Progenitor cell of endocrine pancreas (in vitro differentiated cells): Measurements from ENCODE around the gene GPR157. TPM values are rescaled to one million over a fixed set of nuclear protein-coding genes. Genes with fewer than 3 reads are reported as not detected.
"Not testable (repeated sequence)": the region's sequence is repeated elsewhere in the genome, so short reads cannot be mapped to it uniquely, and the experiment has no call there.

Source experiments
- DNase-seq: peaks from one replicate; pipeline ENCODE4 v3.0.0; 2021; ENCODE audit warnings: low spot score; ENCODE audit not compliant: unreplicated experiment
- H3K27ac Mint-ChIP-seq: 2 replicates; pipeline ENCODE4 v1.8.0; 2021; ENCODE audit warnings: mild to moderate bottlenecking, moderate library complexity, mixed read lengths
- H3K27me3 Mint-ChIP-seq: 2 replicates; pipeline ENCODE4 v1.8.0; 2021; ENCODE audit warnings: mixed read lengths
- H3K36me3 Mint-ChIP-seq: 2 replicates; pipeline ENCODE4 v1.8.0; 2022; ENCODE audit warnings: mixed read lengths; ENCODE audit not compliant: insufficient read depth
- H3K4me1 Mint-ChIP-seq: 2 replicates; pipeline ENCODE4 v1.8.0; 2021; ENCODE audit warnings: low read depth, mixed read lengths
- H3K4me3 Mint-ChIP-seq: 2 replicates; pipeline ENCODE4 v1.8.0; 2021; ENCODE audit warnings: low read depth, mild to moderate bottlenecking, moderate library complexity, mixed read lengths
- H3K9me3 Mint-ChIP-seq: 2 replicates; pipeline ENCODE4 v1.8.0; 2021; ENCODE audit warnings: low read depth, mixed read lengths
- total RNA-seq: library from RNA; stranded (reverse); gene quantifications from 2 replicates; pipeline ENCODE4 v1.2.1, GENCODE V29; 2021
- TF ChIP-seq, protein P1 (sequence below): fragments of 200-600 bp; sonication (generic); IDR thresholded peaks from one replicate; pipeline ENCODE4 v1.5.0; 2021; ENCODE audit warnings: antibody characterized with exemption, mild to moderate bottlenecking; ENCODE audit not compliant: unreplicated experiment

The GPR157 gene
- total RNA-seq, 1 donor from 2014 or later = 1.1 TPM

GRCh38 chr1:9161342-9161741 lies 32.4 kb upstream of the GPR157 start:
- peak overlapping the region; percentile 95 for H3K27ac Mint-ChIP-seq
- no peak for DNase-seq
- H3K9me3 Mint-ChIP-seq = no peaks in the 10 kb centered on the region
- TF ChIP-seq, protein P1, sequence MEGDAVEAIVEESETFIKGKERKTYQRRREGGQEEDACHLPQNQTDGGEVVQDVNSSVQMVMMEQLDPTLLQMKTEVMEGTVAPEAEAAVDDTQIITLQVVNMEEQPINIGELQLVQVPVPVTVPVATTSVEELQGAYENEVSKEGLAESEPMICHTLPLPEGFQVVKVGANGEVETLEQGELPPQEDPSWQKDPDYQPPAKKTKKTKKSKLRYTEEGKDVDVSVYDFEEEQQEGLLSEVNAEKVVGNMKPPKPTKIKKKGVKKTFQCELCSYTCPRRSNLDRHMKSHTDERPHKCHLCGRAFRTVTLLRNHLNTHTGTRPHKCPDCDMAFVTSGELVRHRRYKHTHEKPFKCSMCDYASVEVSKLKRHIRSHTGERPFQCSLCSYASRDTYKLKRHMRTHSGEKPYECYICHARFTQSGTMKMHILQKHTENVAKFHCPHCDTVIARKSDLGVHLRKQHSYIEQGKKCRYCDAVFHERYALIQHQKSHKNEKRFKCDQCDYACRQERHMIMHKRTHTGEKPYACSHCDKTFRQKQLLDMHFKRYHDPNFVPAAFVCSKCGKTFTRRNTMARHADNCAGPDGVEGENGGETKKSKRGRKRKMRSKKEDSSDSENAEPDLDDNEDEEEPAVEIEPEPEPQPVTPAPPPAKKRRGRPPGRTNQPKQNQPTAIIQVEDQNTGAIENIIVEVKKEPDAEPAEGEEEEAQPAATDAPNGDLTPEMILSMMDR = no peak
- no peak overlapping the region for H3K4me3 Mint-ChIP-seq
- peaks cover 28% of the 10 kb centered on the region for H3K4me1 Mint-ChIP-seq
- H3K27me3 Mint-ChIP-seq = no peaks in the 10 kb centered on the region
- H3K36me3 Mint-ChIP-seq = no peaks in the 10 kb centered on the region

GRCh38 chr1:9160079-9160717 lies 31.3 kb upstream of the GPR157 start:
- Mint-ChIP-seq H3K36me3 (no peaks in the 10 kb centered on the region), H3K27ac (no peak overlapping the region), H3K9me3 (no peaks in the 10 kb centered on the region), H3K27me3 (no peaks in the 10 kb centered on the region), H3K4me3 (no peak overlapping the region), H3K4me1 (peaks cover 28% of the 10 kb centered on the region)
- TF ChIP-seq, protein P1 = no peak
- no peak for DNase-seq

DNA sequence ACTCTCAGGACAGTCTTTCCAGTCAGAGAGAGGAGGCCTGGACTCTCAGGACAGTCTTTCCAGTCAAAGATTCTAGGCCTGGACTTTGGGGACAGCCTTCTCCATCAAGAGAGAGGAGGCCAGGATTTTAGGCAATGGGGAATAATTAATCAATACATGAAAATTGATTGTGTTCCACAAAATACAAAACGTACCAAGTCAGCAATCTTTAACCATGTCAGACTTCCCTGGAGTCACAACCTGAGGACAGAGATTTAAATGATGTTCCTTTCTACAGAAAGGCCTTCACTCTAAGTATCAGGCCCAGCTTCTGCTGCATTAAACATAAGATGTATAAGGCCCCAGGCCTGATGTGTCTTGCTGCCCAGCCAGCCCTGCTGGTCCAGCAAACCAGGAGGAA lies 27.0 kb upstream of the GPR157 start:
- Mint-ChIP-seq H3K4me3 (no peak overlapping the region), H3K9me3 (no peaks in the 10 kb centered on the region), H3K4me1 (no peaks in the 10 kb centered on the region), H3K27me3 (no peaks in the 10 kb centered on the region), H3K27ac (no peak overlapping the region), H3K36me3 (no peaks in the 10 kb centered on the region)
- TF ChIP-seq, protein P1 = no peak
- DNase-seq = no peak

DNA sequence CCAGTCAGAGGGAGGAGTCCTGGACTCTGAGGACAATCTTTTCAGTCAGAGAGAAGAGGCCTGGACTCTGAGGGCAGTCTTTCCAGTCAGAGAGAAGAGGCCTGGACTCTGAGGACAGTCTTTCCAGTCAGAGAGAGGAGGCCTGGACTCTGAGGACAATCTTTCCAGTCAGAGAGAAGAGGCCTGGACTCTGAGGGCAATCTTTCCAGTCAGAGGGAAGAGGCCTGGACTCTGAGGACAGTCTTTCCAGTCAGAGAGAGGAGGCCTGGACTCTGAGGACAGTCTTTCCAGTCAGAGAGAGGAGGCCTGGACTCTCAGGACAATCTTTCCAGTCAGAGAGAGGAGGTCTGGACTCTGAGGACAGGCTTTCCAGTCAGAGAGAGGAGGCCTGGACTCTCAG lies 26.5 kb upstream of the GPR157 start:
- H3K27me3 Mint-ChIP-seq, H3K27ac Mint-ChIP-seq, H3K36me3 Mint-ChIP-seq, H3K4me1 Mint-ChIP-seq, H3K9me3 Mint-ChIP-seq, H3K4me3 Mint-ChIP-seq, DNase-seq: not testable (repeated sequence)

DNA sequence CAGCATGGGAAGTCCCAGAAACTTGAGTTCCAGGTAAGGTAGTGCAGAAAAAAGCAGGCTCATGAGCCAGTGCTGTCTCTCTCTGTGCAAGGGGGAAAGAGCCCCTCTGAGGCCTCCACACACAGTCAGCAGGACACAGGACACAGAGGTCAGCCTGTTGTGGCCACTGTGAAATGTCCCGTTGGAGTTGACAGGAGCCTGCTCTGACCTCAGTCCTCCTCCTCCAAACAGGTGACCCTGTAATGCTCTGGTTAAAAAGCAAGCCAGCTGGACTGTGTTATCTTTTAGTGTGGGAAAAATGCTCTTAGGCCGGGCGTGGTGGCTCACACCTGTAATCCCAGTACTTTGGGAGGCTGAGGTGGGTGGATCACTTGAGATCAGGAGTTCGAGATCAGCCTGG lies 24.2 kb upstream of the GPR157 start:
- no peaks in the 10 kb centered on the region for H3K9me3 Mint-ChIP-seq
- no peaks in the 10 kb centered on the region for H3K27me3 Mint-ChIP-seq
- no peak overlapping the region for H3K4me3 Mint-ChIP-seq
- DNase-seq = no peak
- H3K36me3 Mint-ChIP-seq = no peaks in the 10 kb centered on the region
- H3K4me1 Mint-ChIP-seq = peaks cover 1% of the 10 kb centered on the region
- no peak overlapping the region for H3K27ac Mint-ChIP-seq
- TF ChIP-seq, protein P1 = no peak

- Mint-ChIP-seq H3K9me3 (no peaks in the 10 kb centered on the region), H3K4me3 (no peak overlapping the region), H3K36me3 (no peaks in the 10 kb centered on the region), H3K27ac (no peak overlapping the region), H3K4me1 (peaks cover 1% of the 10 kb centered on the region), H3K27me3 (no peaks in the 10 kb centered on the region)
- TF ChIP-seq, protein P1 = no peak
- DNase-seq = no peak
Measured at GRCh38 chr1:9152535-9152934, 23.6 kb upstream of the GPR157 start.
